Measurements from ENCODE around the gene IL1RAP.

Gene IL1RAP

GRCh38 chr3:190546881-190547510 lies 33.1 kb downstream of the IL1RAP start:
- DNase-seq (no peak), ATAC-seq (no peak)
- Mint-ChIP-seq H3K27me3 (no peaks in the 10 kb centered on the region), H3K9me3 (peaks cover 0 to 6% of the 10 kb centered on the region in 2 donors), H3K27ac (no peak overlapping the region), H3K4me1 (no peaks in the 10 kb centered on the region), H3K4me3 (no peak overlapping the region)

DNA sequence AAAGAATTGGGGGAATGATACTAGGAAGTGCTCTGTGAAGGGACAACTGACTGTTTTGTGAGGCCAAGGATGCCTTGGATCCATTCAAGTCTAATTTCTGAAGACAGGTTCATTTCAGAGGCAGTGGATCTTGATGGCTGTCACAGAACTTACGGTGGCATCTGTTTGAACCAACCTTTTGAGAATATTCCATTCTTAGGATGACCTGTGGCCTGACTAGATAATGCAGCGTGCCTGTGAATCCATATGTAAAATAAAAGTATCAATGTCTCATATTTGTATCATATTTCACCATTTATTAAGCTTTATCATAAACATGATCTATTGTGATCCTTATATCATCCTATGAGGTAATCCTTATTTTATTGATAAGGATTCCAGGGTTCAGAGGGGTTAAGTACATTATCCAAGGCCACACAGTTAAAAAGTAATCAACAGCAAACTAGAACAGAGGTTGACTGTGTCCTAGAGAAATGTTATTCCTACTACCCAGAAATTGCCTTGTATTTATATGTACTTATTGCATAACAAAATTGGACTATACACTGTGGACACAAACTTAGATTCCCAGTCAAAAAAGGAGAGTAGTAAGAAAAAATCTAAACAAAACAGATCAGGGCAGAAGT lies 34.3 kb downstream of the IL1RAP start:
- no peak for ATAC-seq
- H3K27ac Mint-ChIP-seq = no peak overlapping the region
- H3K27me3 Mint-ChIP-seq = no peaks in the 10 kb centered on the region
- H3K9me3 Mint-ChIP-seq = peaks cover 0 to 6% of the 10 kb centered on the region in 2 donors
- no peak overlapping the region for H3K4me3 Mint-ChIP-seq
- DNase-seq = no peak
- H3K4me1 Mint-ChIP-seq = no peaks in the 10 kb centered on the region

DNA sequence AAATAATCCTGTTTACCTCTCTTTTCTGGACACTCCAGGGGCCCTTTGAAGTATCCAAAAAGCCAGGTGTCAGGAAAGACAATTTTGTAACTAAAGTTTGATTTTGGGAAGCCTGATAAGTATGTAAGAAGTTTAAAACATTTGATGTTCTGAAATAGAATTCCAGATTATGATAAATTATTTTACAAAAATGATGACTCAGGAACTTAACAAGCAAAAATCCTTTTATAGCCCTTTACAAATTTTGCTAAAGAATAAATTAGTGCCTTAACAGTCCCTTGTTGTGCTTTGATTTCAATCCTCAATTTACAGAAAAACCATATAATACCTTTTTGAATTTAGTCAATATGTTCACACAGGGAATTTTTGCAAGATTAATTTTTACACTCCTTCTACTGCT lies 38.1 kb downstream of the IL1RAP start:
- Mint-ChIP-seq H3K27me3 (no peaks in the 10 kb centered on the region), H3K4me1 (no peaks in the 10 kb centered on the region), H3K4me3 (no peak overlapping the region), H3K9me3 (peaks cover 0 to 6% of the 10 kb centered on the region in 2 donors), H3K27ac (no peak overlapping the region)
- ATAC-seq = no peak
- DNase-seq = no peak

DNA sequence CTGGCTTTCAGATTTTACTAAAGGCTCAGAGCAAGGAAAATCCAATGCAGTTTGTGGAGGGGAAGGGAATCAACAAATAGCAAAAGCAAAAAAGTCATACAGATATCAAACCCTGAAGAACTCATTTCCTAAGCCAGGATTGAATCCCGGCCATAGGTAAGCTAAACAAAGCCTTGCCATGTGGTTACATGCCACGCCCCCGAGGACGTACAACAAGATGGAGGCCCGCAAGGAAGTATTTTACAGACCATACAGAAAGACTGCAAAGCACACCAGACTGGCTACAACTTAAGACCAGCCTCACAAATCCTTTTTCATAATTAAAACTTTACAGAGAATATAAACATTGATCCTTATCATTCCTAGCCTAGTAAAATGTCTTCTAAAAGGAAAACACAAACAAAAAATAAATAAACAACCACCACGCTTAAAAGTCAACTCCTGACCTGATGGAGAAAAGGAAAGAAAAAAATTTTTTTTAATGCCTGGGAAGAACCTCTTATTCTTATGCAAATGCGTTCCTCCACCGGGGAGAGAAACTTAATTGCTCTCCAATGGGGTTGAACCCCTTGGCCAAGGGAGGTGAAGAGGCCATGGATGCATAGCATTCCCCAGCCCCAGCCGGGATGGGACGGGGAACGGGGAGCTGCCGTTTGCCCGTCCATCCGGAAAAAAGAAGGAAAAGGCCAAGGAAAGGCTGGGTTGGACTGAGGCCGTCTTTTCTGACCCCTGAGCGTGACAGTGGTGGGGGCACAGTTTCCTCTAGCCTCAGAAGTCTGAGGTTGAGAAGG lies 39.3 kb downstream of the IL1RAP start:
- H3K4me3 Mint-ChIP-seq = no peak overlapping the region
- H3K27me3 Mint-ChIP-seq = no peaks in the 10 kb centered on the region
- H3K4me1 Mint-ChIP-seq = peaks cover 5% of the 10 kb centered on the region
- ATAC-seq = no peak
- no peak overlapping the region for H3K27ac Mint-ChIP-seq
- H3K9me3 Mint-ChIP-seq = peaks cover 0 to 6% of the 10 kb centered on the region in 2 donors
- no peak for DNase-seq

- no peak overlapping the region for H3K27ac Mint-ChIP-seq
- ATAC-seq = no peak
- H3K27me3 Mint-ChIP-seq = no peaks in the 10 kb centered on the region
- H3K9me3 Mint-ChIP-seq = peaks cover 0 to 5% of the 10 kb centered on the region in 2 donors
- no peak overlapping the region for H3K4me3 Mint-ChIP-seq
- no peak for DNase-seq
- H3K4me1 Mint-ChIP-seq = peaks cover 5% of the 10 kb centered on the region
These were observed 40.3 kb downstream of the IL1RAP start for GRCh38 chr3:190554197-190554596.

- no peak overlapping the region for H3K4me3 Mint-ChIP-seq
- no peak for ATAC-seq
- DNase-seq = no peak
- no peaks in the 10 kb centered on the region for H3K9me3 Mint-ChIP-seq
- no peak overlapping the region for H3K27ac Mint-ChIP-seq
- H3K4me1 Mint-ChIP-seq = peaks cover 21% of the 10 kb centered on the region
- no peaks in the 10 kb centered on the region for H3K27me3 Mint-ChIP-seq
These were observed 42.5 kb downstream of the IL1RAP start for GRCh38 chr3:190556351-190556750.

- Mint-ChIP-seq H3K27ac (no peak overlapping the region), H3K4me3 (no peak overlapping the region), H3K9me3 (no peaks in the 10 kb centered on the region), H3K27me3 (no peaks in the 10 kb centered on the region), H3K4me1 (peaks cover 29% of the 10 kb centered on the region)
- DNase-seq = no peak
- ATAC-seq = no peak
These were observed 43.4 kb downstream of the IL1RAP start for GRCh38 chr3:190557296-190557695.

DNA sequence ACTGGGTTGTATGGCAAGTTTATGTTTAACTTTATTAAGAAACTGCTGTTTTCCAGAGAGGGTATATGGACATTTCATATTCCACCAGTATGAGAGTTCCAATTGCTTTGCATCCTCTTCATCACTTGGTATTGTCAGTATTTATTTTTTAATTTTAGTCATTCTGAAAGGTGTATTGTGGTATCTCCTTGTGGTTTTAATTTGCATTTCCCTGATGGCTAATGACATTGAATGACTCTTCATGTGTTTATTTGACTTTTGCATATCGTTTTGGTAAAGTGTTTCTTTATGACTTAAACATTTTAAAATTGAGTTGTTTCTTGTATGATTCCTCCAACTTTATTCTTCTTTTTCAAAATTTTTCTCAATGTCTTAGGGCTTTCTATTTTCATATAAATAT lies 44.4 kb downstream of the IL1RAP start:
- Mint-ChIP-seq H3K4me3 (no peak overlapping the region), H3K27me3 (no peaks in the 10 kb centered on the region), H3K27ac (no peak overlapping the region), H3K4me1 (peaks cover 39% of the 10 kb centered on the region), H3K9me3 (no peaks in the 10 kb centered on the region)
- no peak for ATAC-seq
- DNase-seq = no peak

GRCh38 chr3:190558796-190559195 lies 44.9 kb downstream of the IL1RAP start:
- Mint-ChIP-seq H3K4me3 (no peak overlapping the region), H3K27ac (no peak overlapping the region), H3K4me1 (peaks cover 44% of the 10 kb centered on the region), H3K9me3 (no peaks in the 10 kb centered on the region), H3K27me3 (no peaks in the 10 kb centered on the region)
- ATAC-seq = no peak
- DNase-seq = no peak

DNA sequence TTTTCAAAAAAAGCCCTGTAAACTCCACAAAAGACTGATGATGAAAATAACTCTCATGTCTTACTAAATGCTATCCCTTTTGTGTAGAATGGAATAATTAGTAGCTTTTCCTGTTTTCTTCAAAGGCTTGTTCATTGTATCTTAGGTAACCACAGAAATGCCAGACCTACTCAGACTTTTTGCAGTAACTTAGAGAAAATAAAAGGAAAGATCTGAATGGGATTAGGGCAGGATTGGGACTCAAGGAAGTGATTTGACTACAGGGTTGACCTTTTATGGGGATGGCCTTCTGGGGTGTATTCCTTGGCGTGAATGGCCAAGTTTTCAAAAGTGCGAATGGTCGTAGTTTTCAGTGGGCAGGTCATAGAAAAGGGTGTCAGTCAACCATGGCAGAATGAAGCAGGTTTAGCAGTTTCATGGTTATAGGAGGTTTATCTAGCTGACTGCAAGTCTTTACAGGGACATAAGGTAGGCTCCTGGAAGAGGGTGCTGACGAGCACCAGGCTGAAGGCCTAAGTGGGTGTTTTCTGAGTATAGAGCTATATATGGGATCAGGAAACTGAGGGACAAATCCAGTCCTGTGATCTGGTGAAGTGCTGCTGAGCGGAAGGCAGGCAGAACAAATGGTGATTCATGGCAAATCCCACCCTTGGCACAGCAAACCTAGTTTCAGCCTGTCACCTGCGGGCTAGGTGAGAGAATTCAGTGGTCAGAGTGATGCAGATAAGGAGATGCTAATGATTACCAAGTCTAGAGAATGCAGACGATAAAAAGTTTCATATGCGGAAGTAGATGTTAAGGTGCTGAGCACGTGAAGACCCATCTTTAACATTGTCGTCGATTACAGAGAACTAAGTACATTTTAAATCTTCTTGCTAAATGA lies 46.4 kb downstream of the IL1RAP start:
- DNase-seq (no peak), ATAC-seq (no peak)
- H3K9me3 Mint-ChIP-seq = no peaks in the 10 kb centered on the region
- H3K27ac Mint-ChIP-seq = no peak overlapping the region
- H3K27me3 Mint-ChIP-seq = no peaks in the 10 kb centered on the region
- H3K4me1 Mint-ChIP-seq = peaks cover 53% of the 10 kb centered on the region
- H3K4me3 Mint-ChIP-seq = no peak overlapping the region

GRCh38 chr3:190562866-190563510 lies 49.1 kb downstream of the IL1RAP start:
- peak overlapping the region; percentile 64 for H3K4me3 Mint-ChIP-seq
- ATAC-seq = peak; percentile 47
- no peaks in the 10 kb centered on the region for H3K27me3 Mint-ChIP-seq
- H3K9me3 Mint-ChIP-seq = peaks cover 0 to 6% of the 10 kb centered on the region in 2 donors
- DNase-seq = no peak
- H3K27ac Mint-ChIP-seq = peak overlapping the region; percentile 84 to 96
- peaks cover 63% of the 10 kb centered on the region for H3K4me1 Mint-ChIP-seq

GRCh38 chr3:190564175-190564574 lies 50.3 kb downstream of the IL1RAP start:
- Mint-ChIP-seq H3K4me3 (no peak overlapping the region), H3K27me3 (no peaks in the 10 kb centered on the region), H3K27ac (no peak overlapping the region), H3K4me1 (peaks cover 62% of the 10 kb centered on the region), H3K9me3 (peaks cover 0 to 11% of the 10 kb centered on the region in 2 donors)
- DNase-seq (no peak), ATAC-seq (no peak)

DNA sequence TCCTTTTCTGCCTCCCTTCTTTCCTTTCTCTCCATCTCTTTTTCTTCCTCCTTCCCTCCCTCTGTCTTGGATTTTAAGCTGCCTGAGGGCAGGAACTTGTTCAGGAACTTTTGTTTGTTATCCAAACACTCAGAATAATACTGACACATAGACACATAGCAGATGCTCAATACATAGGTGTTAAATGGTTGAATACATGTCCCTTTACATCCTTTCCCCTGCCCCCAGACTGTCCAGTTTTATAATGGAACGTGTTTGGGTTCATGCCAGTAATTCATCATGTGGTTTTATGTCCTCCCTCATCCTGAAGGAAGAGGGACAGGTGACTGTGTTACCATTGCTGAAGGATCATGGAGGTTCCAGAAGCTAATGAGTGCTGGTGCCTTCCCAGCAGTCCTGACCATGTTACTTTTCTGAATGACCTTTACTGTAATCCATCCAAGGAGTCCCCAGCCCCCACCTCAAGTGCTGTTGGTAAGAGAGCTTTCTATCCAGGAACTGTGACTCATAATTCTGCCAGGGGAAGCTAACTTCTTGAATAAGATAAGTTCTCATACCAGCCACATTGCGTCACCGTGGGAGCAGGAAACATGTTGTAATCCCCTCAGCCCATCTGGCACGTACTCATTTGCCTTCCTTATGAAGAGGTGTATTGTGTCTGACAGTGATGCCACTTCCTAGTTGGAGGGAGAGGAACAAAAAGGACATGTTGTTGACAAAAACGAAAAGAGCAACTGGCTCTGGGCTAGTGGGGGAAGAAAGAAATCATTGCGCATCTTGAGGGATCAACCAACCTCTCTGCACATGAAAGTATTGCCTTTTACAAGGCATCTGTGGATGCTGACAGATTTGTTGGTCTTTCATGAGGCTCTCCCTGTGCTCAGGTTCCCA lies 52.4 kb downstream of the IL1RAP start:
- DNase-seq (peak; percentile 51 to 84), ATAC-seq (peak; percentile 97)
- Mint-ChIP-seq H3K27me3 (no peaks in the 10 kb centered on the region), H3K4me3 (peak overlapping the region; percentile 7 to 40), H3K27ac (peak overlapping the region; percentile 85 to 88), H3K4me1 (peaks cover 56% of the 10 kb centered on the region), H3K9me3 (peaks cover 0 to 11% of the 10 kb centered on the region in 2 donors)

DNA sequence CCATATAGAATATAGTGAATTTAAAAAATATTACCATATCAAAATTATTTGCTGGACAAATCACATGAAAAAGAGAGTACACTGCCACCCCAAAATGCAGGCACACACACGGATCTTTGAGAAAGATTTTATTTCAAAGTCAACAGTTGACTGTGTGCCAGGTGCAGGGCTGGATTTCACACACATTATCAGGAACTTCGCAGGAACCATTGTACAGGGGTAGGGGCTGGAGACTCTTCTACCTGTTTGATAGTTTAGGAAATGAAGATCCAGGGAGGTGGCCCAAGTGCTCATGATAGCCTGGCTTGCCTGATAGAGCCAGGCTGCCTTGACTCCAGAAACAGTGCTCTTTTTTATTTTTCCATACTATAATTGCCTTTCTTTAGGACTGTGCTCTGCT lies 54.2 kb downstream of the IL1RAP start:
- Mint-ChIP-seq H3K27ac (peak overlapping the region in 1 of 2 donors; percentile 48), H3K9me3 (peaks cover 0 to 16% of the 10 kb centered on the region in 2 donors), H3K27me3 (no peaks in the 10 kb centered on the region), H3K4me1 (peaks cover 40% of the 10 kb centered on the region), H3K4me3 (no peak overlapping the region)
- no peak for ATAC-seq
- no peak for DNase-seq
